Calu3 (cell line): ENCODE results near the gene TRIM69. TPM values are rescaled to one million over a fixed set of nuclear protein-coding genes. Genes with fewer than 3 reads are reported as not detected.
"Not testable (repeated sequence)": the region's sequence is repeated elsewhere in the genome, so short reads cannot be mapped to it uniquely, and the experiment has no call there.

Experiments
- BruUV-seq: library from RNA; stranded (reverse); fragments of 400-500 nt; replicated peaks from 2 replicates; lab custom pipeline; 2021; lab: Mats Ljungman, UMichigan
- CTCF ChIA-PET: fragments of 300-600 bp; sonication (Branson Sonifier 250); formaldehyde crosslinking; loops from one replicate; lab custom pipeline; 2022; ENCODE audit warnings: antibody characterized with exemption; lab: Charles Lee
- DNase-seq: peaks from one replicate; pipeline ENCODE4 v3.0.0; 2022
- H3K27ac Mint-ChIP-seq: one replicate; pipeline ENCODE4 v1.8.0; 2022; ENCODE audit warnings: mixed read lengths; ENCODE audit not compliant: unreplicated experiment
- H3K27me3 Mint-ChIP-seq: one replicate; pipeline ENCODE4 v1.8.0; 2022; ENCODE audit warnings: mixed read lengths; ENCODE audit not compliant: unreplicated experiment
- H3K36me3 Mint-ChIP-seq: one replicate; pipeline ENCODE4 v1.8.0; 2022; ENCODE audit warnings: mild to moderate bottlenecking, moderate library complexity, mixed read lengths; ENCODE audit not compliant: insufficient read depth, unreplicated experiment
- H3K4me1 Mint-ChIP-seq: one replicate; pipeline ENCODE4 v1.8.0; 2022; ENCODE audit warnings: mild to moderate bottlenecking, low read depth, mixed read lengths; ENCODE audit not compliant: unreplicated experiment
- H3K4me3 Mint-ChIP-seq: one replicate; pipeline ENCODE4 v1.8.0; 2022; ENCODE audit warnings: mild to moderate bottlenecking, low read depth, moderate library complexity, mixed read lengths; ENCODE audit not compliant: unreplicated experiment
- H3K9me3 Mint-ChIP-seq: one replicate; pipeline ENCODE4 v1.8.0; 2022; ENCODE audit warnings: low read depth, mixed read lengths; ENCODE audit not compliant: unreplicated experiment
- CTCF ChIP-seq: fragments of 200-600 bp; IDR thresholded peaks from one replicate; pipeline ENCODE4 v1.8.0; 2022; ENCODE audit warnings: antibody characterized with exemption; ENCODE audit not compliant: unreplicated experiment
- intact Hi-C: fragments of 100-400 bp; cut with micrococcal nuclease; formaldehyde crosslinking; loops from one replicate; pipeline ENCODE4 v1.10.0; 2022; ENCODE audit not compliant: unreplicated experiment
- total RNA-seq: library from RNA; stranded (reverse); gene quantifications from 2 replicates; pipeline ENCODE4 v1.2.3, GENCODE V29; 2022

TRIM69 gene
- total RNA-seq, 1 experiment from 2014 or later: 9.7 TPM

DNA sequence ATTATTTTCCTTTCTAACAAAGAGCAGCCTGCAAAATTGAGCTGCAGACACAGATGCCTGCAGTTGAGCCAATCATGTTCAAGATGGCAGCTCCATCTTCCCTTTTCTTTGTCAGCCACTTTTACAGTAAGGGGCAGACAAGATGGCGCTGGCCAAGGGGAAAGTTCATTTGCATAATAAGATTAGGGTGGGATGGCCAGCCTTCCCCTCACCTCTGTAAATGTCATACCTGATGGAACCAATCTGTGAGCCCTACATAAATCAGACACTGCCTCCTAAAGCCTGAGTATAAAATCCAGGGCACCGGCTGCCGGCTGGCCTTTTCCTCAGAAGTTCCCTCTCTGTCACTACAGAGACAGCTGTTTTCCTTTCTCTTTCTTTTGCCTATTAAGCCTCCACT lies 41.0 kb upstream of the TRIM69 start:
- Mint-ChIP-seq H3K27me3 (peaks cover 10% of the 10 kb centered on the region), H3K36me3 (no peaks in the 10 kb centered on the region), H3K4me1 (no peaks in the 10 kb centered on the region), H3K9me3 (no peaks in the 10 kb centered on the region), H3K27ac (no peak overlapping the region), H3K4me3 (no peak overlapping the region)
- CTCF ChIA-PET: no interaction called here
- no TSS peak for BruUV-seq
- TF ChIP-seq CTCF: no peak
- intact Hi-C loops: no loop called here
- no peak for DNase-seq

- Mint-ChIP-seq H3K4me3 (no peak overlapping the region), H3K36me3 (no peaks in the 10 kb centered on the region), H3K27ac (no peak overlapping the region), H3K27me3 (peaks cover 10% of the 10 kb centered on the region), H3K9me3 (no peaks in the 10 kb centered on the region), H3K4me1 (no peaks in the 10 kb centered on the region)
- CTCF ChIA-PET: no interaction called here
- TF ChIP-seq CTCF: no peak
- intact Hi-C loops: no loop called here
- no TSS peak for BruUV-seq
- no peak for DNase-seq
These were observed 39.3 kb upstream of the TRIM69 start for GRCh38 chr15:44697014-44697413.

DNA sequence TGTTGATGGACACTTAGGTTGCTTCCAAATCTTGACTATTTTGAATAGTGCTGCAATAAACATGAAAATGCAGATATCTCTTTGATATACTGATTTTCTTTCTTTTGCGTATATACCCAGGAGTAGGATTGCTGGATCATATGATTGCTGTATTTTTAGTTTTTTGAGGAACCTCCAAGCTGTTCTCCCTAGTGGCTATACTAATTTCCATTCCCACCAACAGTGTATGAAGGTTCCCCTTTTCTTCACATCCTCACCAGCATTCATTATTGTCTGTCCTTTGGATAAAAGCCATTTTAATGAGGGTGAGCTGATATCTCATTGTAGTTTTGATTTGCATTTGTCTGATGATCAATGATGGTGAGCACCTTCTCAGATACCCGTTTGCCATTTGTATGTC lies 37.7 kb upstream of the TRIM69 start:
- H3K9me3 Mint-ChIP-seq: peaks cover 3% of the 10 kb centered on the region

GRCh38 chr15:44700676-44701075 lies 35.7 kb upstream of the TRIM69 start:
- H3K27me3 Mint-ChIP-seq, H3K9me3 Mint-ChIP-seq, CTCF ChIA-PET: not testable (repeated sequence)

More for the DNA sequence above, 37.7 kb upstream of the TRIM69 start:
- DNase-seq: no peak
- no peak overlapping the region for H3K27ac Mint-ChIP-seq
- no peaks in the 10 kb centered on the region for H3K36me3 Mint-ChIP-seq
- no TSS peak for BruUV-seq
- CTCF ChIA-PET: no interaction called here
- intact Hi-C loops: no loop called here
- no peak overlapping the region for H3K4me3 Mint-ChIP-seq
- peaks cover 10% of the 10 kb centered on the region for H3K27me3 Mint-ChIP-seq
- no peak for TF ChIP-seq CTCF
- H3K4me1 Mint-ChIP-seq: no peaks in the 10 kb centered on the region

GRCh38 chr15:44705986-44706385 lies 30.3 kb upstream of the TRIM69 start:
- Mint-ChIP-seq H3K9me3 (peaks cover 3% of the 10 kb centered on the region), H3K27ac (no peak overlapping the region), H3K27me3 (no peaks in the 10 kb centered on the region), H3K36me3 (peaks cover 7% of the 10 kb centered on the region), H3K4me3 (no peak overlapping the region), H3K4me1 (no peaks in the 10 kb centered on the region)
- intact Hi-C loops: no loop called here
- no TSS peak for BruUV-seq
- CTCF ChIA-PET: interaction anchor here (0.6 kb wide), 1 partner anchor 25 kb away, joined by 3 read pairs; no protein-coding TSS in a partner anchor
- DNase-seq: no peak
- no peak for TF ChIP-seq CTCF

More at GRCh38 chr15:44700676-44701075, 35.7 kb upstream of the TRIM69 start:
- H3K27ac Mint-ChIP-seq, H3K36me3 Mint-ChIP-seq, DNase-seq, intact Hi-C loops, H3K4me3 Mint-ChIP-seq, H3K4me1 Mint-ChIP-seq, BruUV-seq: not testable (repeated sequence)
